ENCODE data around the gene AWAT1. TPM values are rescaled to one million over a fixed set of nuclear protein-coding genes. Genes with fewer than 3 reads are reported as not detected.
A peak's percentile ranks its signal among the peaks of the same experiment; 100 is the strongest.
"Not testable (repeated sequence)": the region's sequence is repeated elsewhere in the genome, so short reads cannot be mapped to it uniquely, and the experiment has no call there.

AWAT1 gene
- polyA plus RNA-seq, 1 donor, result 0.15 TPM

GRCh38 chrX:70262952-70263567, 28.6 kb downstream of the AWAT1 start:
- DNase-seq, result peak; percentile 18

GRCh38 chrX:70264784-70265183, 30.3 kb downstream of the AWAT1 start:
- no peak for DNase-seq

GRCh38 chrX:70268034-70268433, 33.6 kb downstream of the AWAT1 start, which contains the start of gene ARR3:
Gene ARR3, plus strand, starts transcription at chrX:70268334. Its CDS starts 1,052 bp downstream, at chrX:70269386.
- DNase-seq, result no peak

GRCh38 chrX:70274029-70274428, 39.6 kb downstream of the AWAT1 start:
- DNase-seq, result not testable (repeated sequence)

GRCh38 chrX:70279081-70279480, 44.6 kb downstream of the AWAT1 start:
- no peak for DNase-seq

GRCh38 chrX:70280573-70280972, 46.1 kb downstream of the AWAT1 start:
- DNase-seq, result no peak

- no peak for DNase-seq
Measured at GRCh38 chrX:70281951-70282350, 47.5 kb downstream of the AWAT1 start, which contains the start of gene RAB41. Gene RAB41, plus strand, starts transcription at chrX:70282172. Its CDS starts 46 bp downstream, at chrX:70282218.

GRCh38 chrX:70289168-70289792, 54.8 kb downstream of the AWAT1 start:
- no peak for DNase-seq

Other genes with a start within 250 kb of the AWAT1 start
- gene AWAT2, start 184.7 kb upstream of the AWAT1 start, polyA plus RNA-seq (ENCODE audit: insufficient read length), result not detected
- not detected for gene OTUD6A, start 172.2 kb upstream of the AWAT1 start, polyA plus RNA-seq (ENCODE audit: insufficient read length)
- gene IGBP1, start 101.2 kb upstream of the AWAT1 start, polyA plus RNA-seq (ENCODE audit: insufficient read length), result 101 TPM
- 0.12 TPM for gene DGAT2L6, start 57.2 kb upstream of the AWAT1 start, polyA plus RNA-seq (ENCODE audit: insufficient read length)
- 0.48 TPM for gene P2RY4, start 25.5 kb downstream of the AWAT1 start, polyA plus RNA-seq (ENCODE audit: insufficient read length)
- gene ARR3, start 33.7 kb downstream of the AWAT1 start, polyA plus RNA-seq (ENCODE audit: insufficient read length), result 1.6 TPM
- 1.6 TPM for gene RAB41, start 47.5 kb downstream of the AWAT1 start, polyA plus RNA-seq (ENCODE audit: insufficient read length)
- gene PDZD11, start 55.3 kb downstream of the AWAT1 start, polyA plus RNA-seq (ENCODE audit: insufficient read length), result 55.9 TPM
- 26.0 TPM for gene KIF4A, start 55.4 kb downstream of the AWAT1 start, polyA plus RNA-seq (ENCODE audit: insufficient read length)
- 1.9 TPM for gene GDPD2, start 188.7 kb downstream of the AWAT1 start, polyA plus RNA-seq (ENCODE audit: insufficient read length)
- 49.8 TPM for gene DLG3, start 210.2 kb downstream of the AWAT1 start, polyA plus RNA-seq (ENCODE audit: insufficient read length)

Measured in left kidney (tissue), 2 donors.